ENCODE results near the gene DTWD2.

DTWD2 gene

DNA sequence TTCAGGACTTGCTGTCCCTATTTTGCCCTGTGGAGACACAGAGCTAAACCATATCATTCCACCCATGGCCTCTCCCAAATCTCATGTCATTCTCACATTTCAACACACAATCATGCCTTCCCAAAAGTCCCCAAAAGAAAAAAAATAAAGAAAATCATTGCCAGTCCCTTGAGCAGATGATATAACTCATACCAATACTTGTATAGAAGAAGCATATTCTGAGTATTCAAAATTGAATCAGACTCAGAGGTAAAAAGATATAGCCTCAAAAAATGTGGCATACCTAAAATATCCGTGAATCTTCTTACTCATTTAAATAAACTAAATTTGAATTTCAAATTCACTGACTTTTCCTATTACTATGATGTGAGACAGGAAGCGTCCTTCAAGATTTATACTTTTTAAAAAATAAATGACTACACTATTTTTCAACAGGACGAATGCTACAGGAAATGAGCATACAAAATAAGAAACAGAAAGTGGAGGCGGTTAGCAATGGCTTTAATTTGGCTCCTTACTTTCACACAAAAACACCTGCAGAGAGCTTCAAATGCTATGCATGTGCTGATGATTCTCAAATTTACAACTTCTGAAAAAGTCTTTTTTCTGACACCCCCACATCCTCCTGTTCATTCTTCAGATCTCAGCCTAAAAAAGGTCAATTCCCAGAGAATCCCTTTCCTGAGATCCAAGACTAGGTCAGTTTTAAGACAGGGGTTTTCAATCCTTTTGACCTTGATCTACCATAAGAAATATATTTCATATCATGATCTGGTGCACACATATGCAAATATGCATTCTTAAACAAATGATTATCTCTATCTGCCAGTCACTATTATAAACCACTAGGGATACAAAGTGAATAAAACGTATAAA is 42.9 kb upstream of the DTWD2 start:
- TF ChIP-seq, protein P1, sequence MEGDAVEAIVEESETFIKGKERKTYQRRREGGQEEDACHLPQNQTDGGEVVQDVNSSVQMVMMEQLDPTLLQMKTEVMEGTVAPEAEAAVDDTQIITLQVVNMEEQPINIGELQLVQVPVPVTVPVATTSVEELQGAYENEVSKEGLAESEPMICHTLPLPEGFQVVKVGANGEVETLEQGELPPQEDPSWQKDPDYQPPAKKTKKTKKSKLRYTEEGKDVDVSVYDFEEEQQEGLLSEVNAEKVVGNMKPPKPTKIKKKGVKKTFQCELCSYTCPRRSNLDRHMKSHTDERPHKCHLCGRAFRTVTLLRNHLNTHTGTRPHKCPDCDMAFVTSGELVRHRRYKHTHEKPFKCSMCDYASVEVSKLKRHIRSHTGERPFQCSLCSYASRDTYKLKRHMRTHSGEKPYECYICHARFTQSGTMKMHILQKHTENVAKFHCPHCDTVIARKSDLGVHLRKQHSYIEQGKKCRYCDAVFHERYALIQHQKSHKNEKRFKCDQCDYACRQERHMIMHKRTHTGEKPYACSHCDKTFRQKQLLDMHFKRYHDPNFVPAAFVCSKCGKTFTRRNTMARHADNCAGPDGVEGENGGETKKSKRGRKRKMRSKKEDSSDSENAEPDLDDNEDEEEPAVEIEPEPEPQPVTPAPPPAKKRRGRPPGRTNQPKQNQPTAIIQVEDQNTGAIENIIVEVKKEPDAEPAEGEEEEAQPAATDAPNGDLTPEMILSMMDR (IDR thresholded peaks at IDR 0.05; ENCODE audit: low read depth, low read length, missing control alignments): no peak
- DNase-seq (ENCODE audit: low read depth): peak; percentile 87
- H3K4me3 ChIP-seq (ENCODE audit: low read depth, low read length): no peak overlapping the region; the same call in 1 of the 2 replicates

DNA sequence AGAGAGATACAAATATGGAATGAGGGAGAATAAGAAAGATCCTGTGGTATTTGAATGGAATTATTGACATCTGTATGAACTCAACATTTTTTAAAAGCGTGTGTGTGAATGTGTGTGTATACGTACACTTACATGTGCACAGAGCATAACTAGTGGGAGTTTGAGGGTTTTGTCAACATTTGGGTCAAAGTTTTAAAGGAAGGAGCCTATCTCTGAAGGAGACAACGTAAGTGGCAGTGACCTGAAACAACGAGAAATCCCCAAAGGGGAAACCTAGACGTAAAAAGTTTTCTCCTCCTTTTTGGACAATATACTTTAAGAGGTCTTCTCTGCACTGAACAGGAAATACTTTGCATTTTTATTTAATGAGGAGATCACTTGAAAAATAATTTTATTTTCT is 40.2 kb upstream of the DTWD2 start:
- TF ChIP-seq, protein P1 (IDR thresholded peaks at IDR 0.05; ENCODE audit: low read depth, low read length, missing control alignments): no peak
- no peak overlapping the region for H3K4me3 ChIP-seq (ENCODE audit: low read depth, low read length)
- no peak for DNase-seq (ENCODE audit: low read depth)

DNA sequence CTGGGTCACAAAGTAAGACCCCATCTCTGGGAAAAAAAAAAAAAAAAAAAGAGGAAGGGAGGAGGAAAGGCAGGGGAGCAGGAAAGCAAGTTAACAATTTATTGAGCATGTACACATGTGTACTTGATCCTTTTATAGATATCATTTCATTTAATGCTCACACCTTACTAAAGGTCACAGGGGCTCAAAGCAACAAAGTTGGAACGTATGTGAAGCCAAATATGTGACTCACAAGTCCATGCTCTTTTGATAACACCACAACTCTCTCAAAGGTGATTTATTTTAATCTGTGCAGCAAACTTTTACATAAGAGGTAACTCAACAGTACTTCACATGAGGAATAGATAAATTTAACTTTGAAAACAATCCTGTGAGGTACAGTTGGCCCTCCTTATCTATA is 34.4 kb upstream of the DTWD2 start:
- no peak overlapping the region for H3K4me3 ChIP-seq (ENCODE audit: low read depth, low read length)
- DNase-seq (ENCODE audit: low read depth): no peak
- TF ChIP-seq, protein P1 (IDR thresholded peaks at IDR 0.05; ENCODE audit: low read depth, low read length, missing control alignments): no peak

DNA sequence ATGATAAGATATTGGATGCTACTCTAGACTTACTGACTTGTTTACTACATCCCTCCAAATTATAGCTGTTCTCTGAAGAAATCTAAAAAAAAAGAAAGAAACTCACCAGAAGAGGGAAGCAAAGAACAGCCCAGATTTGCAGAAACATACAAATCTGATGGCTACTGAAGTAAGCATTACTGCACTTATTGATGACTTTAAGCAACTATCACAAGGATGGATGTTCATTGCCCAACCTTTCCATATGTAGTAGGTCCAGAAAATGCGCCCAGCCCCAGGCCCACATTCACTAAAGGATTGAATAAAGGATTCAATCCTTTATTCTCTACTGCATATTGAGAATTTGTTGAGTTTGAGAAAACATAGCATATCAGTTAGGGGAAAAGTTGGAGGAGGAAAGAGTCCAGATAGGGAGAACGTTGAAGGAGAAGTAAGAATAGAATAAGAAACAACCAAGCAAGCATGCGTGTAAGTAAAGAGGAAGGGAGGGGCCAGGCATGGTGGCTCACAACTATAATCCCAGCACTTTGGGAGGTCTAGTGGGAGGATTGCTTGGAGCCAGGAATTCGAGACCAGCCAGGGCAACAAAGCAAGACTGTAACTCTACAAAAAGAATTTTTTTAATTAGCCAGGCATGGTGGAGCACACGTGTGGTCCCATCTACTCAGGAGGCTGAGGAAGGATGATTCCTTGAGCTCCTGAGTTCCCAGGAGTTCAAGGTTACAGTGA is 33.8 kb upstream of the DTWD2 start:
- no peak for DNase-seq (ENCODE audit: low read depth)
- no peak overlapping the region for H3K4me3 ChIP-seq (ENCODE audit: low read depth, low read length)
- TF ChIP-seq, protein P1 (IDR thresholded peaks at IDR 0.05; ENCODE audit: low read depth, low read length, missing control alignments): peak; percentile 51

DNA sequence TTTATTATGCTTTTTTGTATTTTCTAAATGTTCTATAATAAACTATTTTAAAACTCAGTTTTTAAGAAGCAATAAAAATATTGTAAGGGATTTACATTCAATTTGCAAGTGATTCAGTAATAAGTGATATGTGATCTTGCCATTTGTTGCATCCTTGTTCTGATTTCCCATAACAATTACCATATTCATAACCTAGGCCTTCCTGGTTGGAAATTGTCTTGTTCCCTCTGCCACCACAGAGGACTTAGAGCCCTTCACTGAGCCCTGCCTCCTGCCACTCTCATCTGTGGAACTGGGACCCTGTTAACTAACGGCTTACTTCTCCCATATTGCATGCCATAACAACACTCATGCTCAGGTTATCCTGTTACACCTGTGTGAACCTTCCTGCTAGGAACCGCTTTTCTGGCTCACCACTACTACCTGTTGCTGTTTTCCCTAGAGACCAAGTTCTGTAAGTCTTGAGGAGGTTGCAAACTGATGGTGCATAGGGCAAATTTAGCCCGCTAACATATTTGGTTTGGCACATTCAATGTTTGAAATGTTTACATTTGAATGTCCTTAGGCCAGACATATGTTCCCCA is 32.9 kb upstream of the DTWD2 start:
- TF ChIP-seq, protein P1 (IDR thresholded peaks at IDR 0.05; ENCODE audit: low read depth, low read length, missing control alignments): no peak

DNA sequence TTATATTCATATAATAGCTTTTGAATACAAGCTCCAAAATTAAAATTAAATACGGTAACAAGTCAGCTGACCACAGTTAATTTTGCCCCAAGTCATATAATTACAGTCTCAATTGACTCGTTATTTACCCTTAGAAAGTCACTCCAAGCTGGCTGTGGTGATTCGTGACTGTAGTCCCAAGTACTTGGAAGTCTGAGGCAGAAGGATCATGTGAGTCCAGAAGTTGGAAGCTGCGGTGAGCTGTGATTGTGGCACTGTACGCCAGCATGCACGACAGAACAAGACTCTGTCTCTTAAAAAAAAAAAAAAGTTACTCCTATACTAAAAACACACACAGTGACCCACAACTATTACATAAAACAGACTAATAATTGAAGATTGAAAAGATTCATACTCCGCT is 31.6 kb upstream of the DTWD2 start:
- no peak for DNase-seq (ENCODE audit: low read depth)
- no peak overlapping the region for H3K4me3 ChIP-seq (ENCODE audit: low read depth, low read length)
- TF ChIP-seq, protein P1 (IDR thresholded peaks at IDR 0.05; ENCODE audit: low read depth, low read length, missing control alignments): no peak

More for the DNA sequence above, 32.9 kb upstream of the DTWD2 start:
- no peak for DNase-seq (ENCODE audit: low read depth)
- H3K4me3 ChIP-seq (ENCODE audit: low read depth, low read length): no peak overlapping the region
